Ovary (tissue), 3 donors: Measurements from ENCODE around the gene BLVRA.

Experiments used
- EP300 ChIP-seq: sonication (generic); formaldehyde crosslinking; IDR thresholded peaks from one replicate; pipeline ENCODE4 v1.6.1; 2017; ENCODE audit warnings: antibody characterized with exemption
- POLR2A ChIP-seq: fragments of 450-650 bp; IDR thresholded peaks from one replicate; pipeline ENCODE4 v1.6.1; 2017; ENCODE audit warnings: antibody characterized with exemption, mild to moderate bottlenecking, moderate library complexity
- TF ChIP-seq, protein P1 (sequence below), 3 donors: fragments of 450-650 bp in 2 of 3; fragments of 200-600 bp in 1 of 3; IDR thresholded peaks; one replicate each; pipeline versions ENCODE4 v1.5.1 to v1.8.0; 2016 to 2022; ENCODE audit warnings: antibody characterized with exemption in 3 of 3, mild to moderate bottlenecking in 1 of 3
- donor health status: DM: no; HTN: no; CAD: no.

DNA sequence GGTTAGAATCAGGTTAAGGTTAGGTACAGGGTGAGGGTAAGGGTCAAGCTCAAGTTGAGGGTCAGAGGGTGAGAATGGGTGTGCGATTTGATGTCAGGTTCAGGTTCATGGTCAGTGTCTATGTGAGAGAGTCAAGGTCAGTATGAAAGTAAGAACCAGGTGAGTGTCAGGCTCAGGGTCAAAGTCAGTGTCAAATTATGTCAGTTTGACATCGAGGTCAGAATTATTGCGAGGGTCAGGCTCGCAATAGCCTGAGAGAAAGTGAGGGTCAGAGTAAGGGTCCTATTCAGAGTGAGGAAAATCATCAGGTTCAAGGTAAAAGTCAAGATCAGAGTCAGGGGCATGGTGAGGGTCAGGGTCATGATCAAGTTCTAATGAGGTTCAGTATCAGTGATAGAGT is 97.8 kb downstream of the BLVRA start:
- TF ChIP-seq, protein P1, sequence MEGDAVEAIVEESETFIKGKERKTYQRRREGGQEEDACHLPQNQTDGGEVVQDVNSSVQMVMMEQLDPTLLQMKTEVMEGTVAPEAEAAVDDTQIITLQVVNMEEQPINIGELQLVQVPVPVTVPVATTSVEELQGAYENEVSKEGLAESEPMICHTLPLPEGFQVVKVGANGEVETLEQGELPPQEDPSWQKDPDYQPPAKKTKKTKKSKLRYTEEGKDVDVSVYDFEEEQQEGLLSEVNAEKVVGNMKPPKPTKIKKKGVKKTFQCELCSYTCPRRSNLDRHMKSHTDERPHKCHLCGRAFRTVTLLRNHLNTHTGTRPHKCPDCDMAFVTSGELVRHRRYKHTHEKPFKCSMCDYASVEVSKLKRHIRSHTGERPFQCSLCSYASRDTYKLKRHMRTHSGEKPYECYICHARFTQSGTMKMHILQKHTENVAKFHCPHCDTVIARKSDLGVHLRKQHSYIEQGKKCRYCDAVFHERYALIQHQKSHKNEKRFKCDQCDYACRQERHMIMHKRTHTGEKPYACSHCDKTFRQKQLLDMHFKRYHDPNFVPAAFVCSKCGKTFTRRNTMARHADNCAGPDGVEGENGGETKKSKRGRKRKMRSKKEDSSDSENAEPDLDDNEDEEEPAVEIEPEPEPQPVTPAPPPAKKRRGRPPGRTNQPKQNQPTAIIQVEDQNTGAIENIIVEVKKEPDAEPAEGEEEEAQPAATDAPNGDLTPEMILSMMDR (IDR thresholded peaks at IDR 0.05) = no peak
- TF ChIP-seq EP300 (no peak), POLR2A (no peak)
